Esophagus muscularis mucosa (tissue), 4 donors: Measurements from ENCODE around the gene CHST15.

Source experiments
- CTCF ChIP-seq, 3 experiments: fragments of 200-600 bp in 2 of 3; fragments of 450-650 bp in 1 of 3; sonication (generic) in 2 of 3; IDR thresholded peaks; one replicate each; pipeline ENCODE4 v1.5.1; 2017 to 2019; ENCODE audit warnings: antibody characterized with exemption in 3 of 3, mild to moderate bottlenecking in 2 of 3, moderate library complexity in 1 of 3
- EP300 ChIP-seq: sonication (generic); formaldehyde crosslinking; IDR thresholded peaks from one replicate; pipeline ENCODE4 v1.6.1; 2017; ENCODE audit warnings: antibody characterized with exemption
- POLR2A ChIP-seq: fragments of 450-650 bp; IDR thresholded peaks from one replicate; pipeline ENCODE4 v1.6.1; 2017; ENCODE audit warnings: antibody characterized with exemption, moderate library complexity, mild to moderate bottlenecking, low read depth
- POLR2AphosphoS5 ChIP-seq, 2 donors: sonication (generic); formaldehyde crosslinking; IDR thresholded peaks; one replicate each; pipeline ENCODE4 v1.6.1; 2017; ENCODE audit warnings: antibody characterized with exemption in 2 of 2

DNA sequence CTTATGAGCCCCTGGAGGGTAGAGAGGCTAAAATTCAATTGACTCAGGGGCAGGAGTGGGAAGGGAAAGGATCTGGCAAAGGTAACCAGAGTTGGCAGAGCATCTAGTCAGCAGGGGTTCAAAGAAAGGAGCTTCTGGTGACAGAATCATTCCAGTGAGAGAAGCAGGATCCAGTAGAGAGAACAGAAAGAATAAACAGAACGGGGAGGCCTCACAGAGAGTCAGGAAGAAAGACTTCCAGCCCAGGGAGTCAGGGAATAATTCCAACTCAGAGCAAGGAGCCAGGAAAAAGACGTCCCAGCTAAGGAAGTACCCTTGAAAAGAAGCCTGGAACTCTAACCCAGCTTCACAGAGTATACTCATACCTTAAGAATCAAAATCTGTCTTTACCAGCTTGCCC lies 135.2 kb downstream of the CHST15 start:
- TF ChIP-seq POLR2A (no peak), CTCF (IDR thresholded peaks at IDR 0.05) (no peak), POLR2AphosphoS5 (IDR thresholded peaks at IDR 0.05) (no peak), EP300 (no peak)
